ENCODE data around the gene FAM120B.

FAM120B gene

DNA sequence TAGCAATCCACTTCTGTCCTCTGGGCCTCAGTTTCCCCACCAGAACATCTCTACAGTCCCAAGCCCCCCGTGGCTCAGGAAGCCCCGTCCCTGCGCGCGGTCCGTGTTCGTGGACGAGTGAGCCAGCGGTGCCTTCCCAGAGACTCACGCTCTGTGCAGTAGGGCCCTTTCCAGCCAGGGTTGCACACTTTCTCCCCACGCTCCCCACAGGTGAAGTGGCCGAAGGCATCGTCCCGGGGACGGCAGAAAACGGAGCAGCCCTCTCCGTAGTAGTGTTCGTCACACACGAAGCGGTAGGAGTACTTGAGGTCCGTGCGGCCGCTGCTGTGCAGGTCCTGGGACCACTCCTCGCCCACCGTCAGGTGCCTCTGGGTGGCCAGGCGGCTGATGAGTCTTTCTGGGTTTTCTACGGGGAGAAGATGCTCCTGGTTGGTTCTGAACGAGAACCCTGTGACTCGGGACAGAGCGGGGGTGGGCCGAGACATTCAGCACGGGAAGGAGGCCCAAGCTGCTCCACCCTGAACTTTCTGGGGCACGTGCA is 18.4 kb upstream of the FAM120B start:
- Histone ChIP-seq H3K4me3 (peak overlapping the region in 2 of 10 experiments; percentile 70 to 75; a peak in 4 of 20 replicates), H3K27ac (no peak overlapping the region), H3K36me3 (peaks cover 0 to 62% (median 0%) of the 10 kb centered on the region in 11 experiments; a peak in 4 of 22 replicates), H4K20me1 (peaks cover 63 to 91% (median 79%) of the 10 kb centered on the region in 11 experiments; a peak in 21 of 22 replicates), H3K9ac (peak overlapping the region in 2 of 11 experiments; percentile 68 to 85; a peak in 2 of 22 replicates), H3K9me3 (replicated peaks in 1 of 11) (no peaks in the 10 kb centered on the region; a peak in 1 of 22 replicates), H3K27me3 (peaks cover 89 to 100% (median 100%) of the 10 kb centered on the region in 11 experiments), H3K4me2 (peak overlapping the region in 8 of 11 experiments; percentile 96 to 100 (median 99); a peak in 11 of 22 replicates), H3K4me1 (peaks cover 27 to 45% (median 39%) of the 10 kb centered on the region in 10 experiments)
- no peak for TF ChIP-seq Cebpa-rat (IDR thresholded peaks at IDR 0.05)

DNA sequence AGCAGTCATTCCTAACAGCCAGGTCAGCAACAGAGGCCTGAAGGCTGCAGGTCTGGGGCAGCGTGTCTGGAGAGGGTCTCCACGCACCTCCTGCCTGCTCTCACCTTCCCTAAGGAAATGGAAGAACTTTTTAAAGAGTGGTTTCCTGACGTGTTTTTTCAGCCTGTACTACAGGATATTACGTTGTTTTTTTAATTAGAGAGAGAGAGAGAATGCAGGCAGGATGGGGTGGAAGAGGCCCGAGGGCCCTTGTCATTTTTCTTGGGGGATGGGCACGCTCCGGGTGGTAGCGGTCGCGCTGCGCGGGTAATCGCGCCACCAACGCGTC is 17.7 kb upstream of the FAM120B start:
- TF ChIP-seq Cebpa-rat (IDR thresholded peaks at IDR 0.05), result no peak
- Histone ChIP-seq H3K36me3 (peaks cover 0 to 56% (median 0%) of the 10 kb centered on the region in 11 experiments; a peak in 4 of 22 replicates), H3K4me3 (peak overlapping the region; percentile 58 to 75 (median 69); a peak in 19 of 20 replicates), H3K27me3 (peaks cover 95 to 100% (median 100%) of the 10 kb centered on the region in 11 experiments), H4K20me1 (peaks cover 66 to 91% (median 79%) of the 10 kb centered on the region in 11 experiments; a peak in 21 of 22 replicates), H3K9me3 (replicated peaks in 1 of 11) (no peaks in the 10 kb centered on the region; a peak in 1 of 22 replicates), H3K9ac (peak overlapping the region in 3 of 11 experiments; percentile 68 to 85 (median 70); a peak in 2 of 22 replicates), H3K4me2 (peak overlapping the region; percentile 96 to 100 (median 99)), H3K27ac (no peak overlapping the region), H3K4me1 (peaks cover 27 to 51% (median 39%) of the 10 kb centered on the region in 10 experiments)

DNA sequence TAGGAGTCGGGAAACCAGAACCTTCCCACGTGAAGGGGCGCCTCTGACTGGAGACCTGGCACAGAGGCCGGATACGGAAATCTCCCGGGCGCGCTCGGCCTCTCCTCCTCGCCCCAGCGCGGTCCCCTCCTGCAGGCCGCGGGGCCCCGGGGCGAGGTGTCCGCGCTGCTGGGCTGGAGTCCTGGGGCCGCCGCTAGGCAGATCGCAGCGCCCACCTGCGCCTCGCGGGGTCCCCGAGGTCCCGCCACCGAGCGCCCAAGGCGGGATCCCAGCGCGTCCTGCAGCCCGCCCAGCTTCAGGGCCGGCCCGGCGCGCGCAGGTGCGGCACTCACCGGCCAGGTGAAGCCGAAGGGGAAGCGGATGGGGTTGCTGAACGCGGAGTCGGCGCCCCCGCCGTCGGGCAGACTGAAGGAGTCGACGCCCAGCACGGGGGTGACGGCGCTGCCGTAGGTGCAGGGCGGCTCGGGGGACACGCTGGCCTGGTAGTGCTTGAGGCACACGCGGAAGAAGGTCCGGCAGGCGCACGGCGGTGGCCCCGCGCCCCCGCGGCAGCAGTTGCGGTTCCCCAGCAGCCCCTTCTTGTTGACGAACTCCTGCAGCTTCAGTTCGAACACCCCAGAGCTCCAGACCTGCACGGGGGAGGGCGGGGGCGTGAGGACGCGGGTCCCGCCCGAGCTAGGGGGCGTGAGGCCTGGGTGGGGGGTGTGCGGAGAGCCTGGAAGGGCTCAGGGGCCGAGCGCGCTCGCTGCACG is 17.2 kb upstream of the FAM120B start:
- H3K27ac ChIP-seq, result no peak overlapping the region; a peak in 2 of 22 replicates
- H3K9me3 ChIP-seq (replicated peaks in 1 of 11), result no peaks in the 10 kb centered on the region; a peak in 1 of 22 replicates
- peaks cover 0 to 52% (median 0%) of the 10 kb centered on the region in 11 experiments; a peak in 4 of 22 replicates for H3K36me3 ChIP-seq
- H3K4me2 ChIP-seq, result peak overlapping the region; percentile 96 to 100 (median 99)
- H4K20me1 ChIP-seq, result peaks cover 60 to 93% (median 83%) of the 10 kb centered on the region in 11 experiments; a peak in 21 of 22 replicates
- peaks cover 96 to 100% (median 100%) of the 10 kb centered on the region in 11 experiments for H3K27me3 ChIP-seq
- no peak for TF ChIP-seq Cebpa-rat (IDR thresholded peaks at IDR 0.05)
- H3K4me1 ChIP-seq, result peaks cover 27 to 57% (median 39%) of the 10 kb centered on the region in 10 experiments
- peak overlapping the region; percentile 46 to 85 (median 66) for H3K9ac ChIP-seq
- H3K4me3 ChIP-seq, result peak overlapping the region; percentile 58 to 75 (median 69)

DNA sequence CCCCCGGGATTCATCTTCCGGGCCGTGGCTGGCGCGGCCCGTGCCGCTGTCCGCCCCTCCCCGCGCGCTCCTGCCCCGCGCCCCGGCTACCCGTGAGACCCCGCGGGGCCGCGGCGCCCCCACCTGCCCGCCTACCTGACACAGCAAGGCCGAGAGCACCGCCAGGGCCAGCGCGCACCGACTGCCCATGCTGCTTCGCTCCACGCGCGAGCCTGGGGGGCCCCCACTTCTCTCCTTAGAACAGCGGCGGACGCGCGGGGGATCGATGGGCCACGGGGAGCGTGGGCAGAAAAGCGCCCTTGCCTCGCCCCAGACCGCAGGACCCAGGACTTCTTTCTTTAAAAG is 16.6 kb upstream of the FAM120B start:
- TF ChIP-seq Cebpa-rat (IDR thresholded peaks at IDR 0.05), result no peak
- Histone ChIP-seq H3K4me2 (peak overlapping the region; percentile 96 to 100 (median 99)), H3K27me3 (peaks cover 96 to 100% (median 100%) of the 10 kb centered on the region in 11 experiments), H3K9me3 (replicated peaks in 1 of 11) (no peaks in the 10 kb centered on the region; a peak in 1 of 22 replicates), H3K27ac (peak overlapping the region in 3 of 11 experiments; percentile 7 to 50 (median 33); a peak in 3 of 22 replicates), H3K4me1 (peaks cover 28 to 62% (median 39%) of the 10 kb centered on the region in 10 experiments), H3K4me3 (peak overlapping the region; percentile 58 to 75 (median 69)), H3K9ac (peak overlapping the region; percentile 46 to 85 (median 66)), H4K20me1 (peaks cover 55 to 96% (median 84%) of the 10 kb centered on the region in 11 experiments; a peak in 21 of 22 replicates), H3K36me3 (peaks cover 0 to 46% (median 0%) of the 10 kb centered on the region in 11 experiments; a peak in 4 of 22 replicates)

DNA sequence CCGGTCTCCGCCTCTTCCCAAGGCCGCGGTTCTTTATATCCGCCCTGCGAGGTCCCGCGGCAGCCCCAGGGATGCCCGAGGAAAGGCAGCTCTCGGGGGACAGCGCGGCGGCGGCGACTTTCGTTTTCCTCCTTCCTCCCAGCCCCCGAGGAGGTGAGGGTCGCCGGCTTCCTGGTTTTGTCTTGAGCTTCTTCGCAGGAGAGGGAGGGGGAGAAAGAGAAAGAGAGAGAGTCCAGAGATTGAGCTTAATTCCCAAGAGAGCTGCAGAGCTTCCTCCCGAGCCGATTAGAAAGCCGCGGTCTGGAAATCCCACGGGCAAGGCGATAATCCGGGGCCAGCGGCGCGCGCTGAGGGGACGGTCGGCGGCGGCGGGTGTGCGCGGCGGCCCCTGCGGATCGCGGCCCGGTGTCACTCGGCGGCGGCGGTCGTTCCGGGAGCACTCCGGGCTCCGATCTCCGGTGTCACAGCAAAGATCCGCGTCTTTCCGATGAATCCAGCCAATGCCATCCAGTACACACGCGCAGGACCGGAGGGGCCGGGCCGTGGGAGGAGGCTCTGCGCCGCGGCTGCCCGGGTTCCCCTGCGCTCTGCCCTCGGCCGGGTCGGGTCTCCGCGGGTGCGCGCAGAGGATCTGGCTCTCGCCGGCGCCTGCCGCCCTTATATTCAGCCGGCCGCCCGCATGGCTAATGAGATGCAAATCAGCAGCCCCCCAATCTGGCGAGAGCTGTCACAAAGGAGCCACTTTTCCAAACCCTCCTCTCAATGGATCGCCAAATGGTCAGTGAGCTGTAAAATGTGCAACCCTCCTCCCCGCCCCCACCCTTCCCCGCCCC is 16.0 kb upstream of the FAM120B start, which contains the start of gene DLL1:
Gene DLL1 (minus strand): TSS at position 783 of the 833 bp plus-strand sequence. CDS start 939 bp downstream, outside the sequence.
- Histone ChIP-seq H3K27ac (peak within 1 kb of the TSS in 3 of 11 experiments; percentile 33 to 50 (median 36); a peak in 4 of 22 replicates), H3K4me3 (peak within 1 kb of the TSS; percentile 58 to 75 (median 69)), H3K4me1 (peaks cover 34 to 68% (median 45%) of the 10 kb centered on the region in 10 experiments), H3K4me2 (peak within 1 kb of the TSS; percentile 96 to 100 (median 99)), H3K9me3 (replicated peaks in 1 of 11) (no peaks in the 10 kb centered on the region; a peak in 1 of 22 replicates), H4K20me1 (peaks cover 49 to 96% (median 84%) of the 10 kb centered on the region in 11 experiments; a peak in 21 of 22 replicates), H3K27me3 (peaks cover 96 to 100% (median 100%) of the 10 kb centered on the region in 11 experiments), H3K36me3 (peaks cover 0 to 40% (median 0%) of the 10 kb centered on the region in 11 experiments; a peak in 4 of 22 replicates), H3K9ac (peak within 1 kb of the TSS; percentile 46 to 85 (median 66))
- no peak for TF ChIP-seq Cebpa-rat (IDR thresholded peaks at IDR 0.05)

DNA sequence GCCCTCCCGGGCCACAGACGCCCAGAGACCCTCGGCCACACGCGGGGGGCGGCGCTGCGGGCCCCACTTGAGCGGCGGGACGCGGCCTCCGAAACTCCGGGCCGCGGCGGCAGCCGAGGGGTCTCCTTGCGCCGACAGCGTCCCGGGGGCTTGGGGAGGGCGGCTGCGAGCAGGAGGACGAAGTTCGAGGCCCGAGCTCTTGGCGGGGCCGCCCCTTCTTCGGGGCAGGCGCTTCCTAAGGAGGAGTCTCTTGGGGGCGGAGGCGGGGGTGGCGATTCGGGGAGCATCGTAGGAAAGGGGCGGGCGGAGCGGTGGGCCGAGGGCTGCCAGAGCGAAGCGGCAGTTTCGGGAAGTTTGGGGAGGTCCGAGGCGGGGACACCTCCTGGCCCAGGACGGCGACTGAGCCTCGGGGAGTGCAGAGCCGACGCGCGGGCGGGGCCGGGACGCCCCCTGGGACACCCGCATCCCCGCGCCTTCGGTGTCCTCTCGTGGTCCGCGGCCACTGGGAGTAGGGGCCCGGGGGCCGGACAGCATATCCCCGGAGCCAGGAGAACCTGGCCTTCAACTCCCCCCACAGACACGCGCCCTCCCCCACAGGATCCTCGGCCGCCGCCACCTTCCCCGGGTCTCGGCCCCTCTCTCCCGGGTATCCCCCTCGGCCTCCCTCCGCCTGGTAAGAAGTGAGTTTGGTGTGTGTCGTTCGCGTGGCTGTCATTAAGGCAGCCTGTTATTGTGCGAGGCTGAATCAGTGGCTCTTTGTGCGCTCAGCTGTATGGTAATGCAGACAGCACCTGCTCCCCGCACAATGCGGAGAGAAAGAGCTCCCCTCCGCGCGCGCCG is 15.1 kb upstream of the FAM120B start:
- Histone ChIP-seq H3K36me3 (peaks cover 0 to 30% (median 0%) of the 10 kb centered on the region in 11 experiments; a peak in 4 of 22 replicates), H3K27ac (peak overlapping the region in 1 of 11 experiments; percentile 36; a peak in 2 of 22 replicates), H3K4me3 (peak overlapping the region; percentile 42 to 75 (median 68)), H3K4me1 (peaks cover 43 to 76% (median 55%) of the 10 kb centered on the region in 10 experiments), H3K9ac (peak overlapping the region in 7 of 11 experiments; percentile 25 to 78 (median 31); a peak in 9 of 22 replicates), H4K20me1 (peaks cover 39 to 98% (median 92%) of the 10 kb centered on the region in 11 experiments; a peak in 21 of 22 replicates), H3K27me3 (peaks cover 96 to 100% (median 100%) of the 10 kb centered on the region in 11 experiments), H3K4me2 (peak overlapping the region; percentile 89 to 100 (median 99)), H3K9me3 (replicated peaks in 1 of 11) (no peaks in the 10 kb centered on the region; a peak in 1 of 22 replicates)
- TF ChIP-seq Cebpa-rat (IDR thresholded peaks at IDR 0.05), result no peak

DNA sequence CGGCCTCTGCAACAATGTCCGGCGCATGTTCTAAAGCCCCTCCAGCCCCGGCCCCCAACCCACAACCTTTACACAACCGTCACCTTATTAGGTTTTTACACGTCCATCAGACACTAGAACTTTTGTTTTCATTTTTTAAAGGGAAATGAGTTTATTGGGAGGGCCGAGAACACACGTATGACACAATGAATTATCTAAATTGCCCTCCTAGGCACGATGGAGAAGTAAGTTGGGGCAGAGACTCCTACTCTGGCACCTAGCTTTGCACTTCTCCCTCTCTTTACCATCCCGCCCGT is 14.5 kb upstream of the FAM120B start:
- Histone ChIP-seq H3K9ac (peak overlapping the region in 2 of 11 experiments; percentile 37 to 78; a peak in 2 of 22 replicates), H4K20me1 (peaks cover 33 to 98% (median 92%) of the 10 kb centered on the region in 11 experiments; a peak in 21 of 22 replicates), H3K4me1 (peaks cover 49 to 79% (median 61%) of the 10 kb centered on the region in 10 experiments), H3K4me3 (peak overlapping the region in 7 of 10 experiments; percentile 42 to 75 (median 69); a peak in 11 of 20 replicates), H3K9me3 (replicated peaks in 1 of 11) (no peaks in the 10 kb centered on the region; a peak in 1 of 22 replicates), H3K36me3 (peaks cover 0 to 25% (median 0%) of the 10 kb centered on the region in 11 experiments; a peak in 4 of 22 replicates), H3K27me3 (peaks cover 96 to 100% (median 100%) of the 10 kb centered on the region in 11 experiments), H3K4me2 (peak overlapping the region; percentile 89 to 100 (median 99)), H3K27ac (peak overlapping the region in 1 of 11 experiments; percentile 36; a peak in 1 of 22 replicates)
- TF ChIP-seq Cebpa-rat (IDR thresholded peaks at IDR 0.05), result no peak
